ENCODE results near the gene SLC7A8. TPM values are rescaled to one million over a fixed set of nuclear protein-coding genes. Genes with fewer than 3 reads are reported as not detected.

The SLC7A8 gene
- total RNA-seq, 1 experiment from 2014 or later, result 3.8 TPM

- Histone ChIP-seq H3K27me3 (ENCODE audit: low read length) (no peaks in the 10 kb centered on the region), H3K79me2 (ENCODE audit: low read length) (peaks cover 19% of the 10 kb centered on the region), H3K9ac (ENCODE audit: low read length) (no peak overlapping the region), H3K9me3 (ENCODE audit: low read length) (no peaks in the 10 kb centered on the region), H3K4me2 (ENCODE audit: low read length) (no peak overlapping the region), H4K20me1 (ENCODE audit: low read length) (peaks cover 6% of the 10 kb centered on the region), H2AFZ (ENCODE audit: low read length) (no peak overlapping the region), H3K9me2 (replicated peaks; ENCODE audit: low read length) (no peaks in the 10 kb centered on the region), H3K4me3 (ENCODE audit: low read length) (no peak overlapping the region), H3F3A (ENCODE audit: low read length, unreplicated experiment) (no peaks in the 10 kb centered on the region), H3K36me3 (ENCODE audit: low read depth, low read length) (peaks cover 14% of the 10 kb centered on the region), H3K27ac (ENCODE audit: low read length) (no peak overlapping the region), H3K4me1 (ENCODE audit: insufficient read depth, low read length) (peaks cover 2% of the 10 kb centered on the region; the same call in 1 of the 2 replicates)
- ChIA-PET POLR2A (ENCODE audit: unreplicated experiment) (no interaction called here), CTCF (interaction anchor here (0.6 kb wide), 1 partner anchor 110 kb away, joined by 4 read pairs; no protein-coding TSS in a partner anchor)
- no peak for DNase-seq
- intact Hi-C loops (cut with micrococcal nuclease), result no loop called here
- no peak for TF ChIP-seq EZH2 (IDR thresholded peaks at IDR 0.05; ENCODE audit: low read length, unreplicated experiment)
- no peak for TF ChIP-seq CTCF (conservative IDR thresholded peaks at IDR 0.05; ENCODE audit: low read depth, low read length)
- TF ChIP-seq EZH2phosphoT487 (IDR thresholded peaks at IDR 0.05; ENCODE audit: borderline replicate concordance, low read length), result no peak
- no TSS peak for BruUV-seq (replicated peaks)
- ATAC-seq, result no peak
Measured at GRCh38 chr14:23101986-23102625, 81.4 kb downstream of the SLC7A8 start.

- Histone ChIP-seq H3K79me2 (ENCODE audit: low read length) (peaks cover 26% of the 10 kb centered on the region), H3K9me2 (replicated peaks; ENCODE audit: low read length) (no peaks in the 10 kb centered on the region), H3K4me3 (ENCODE audit: low read length) (no peak overlapping the region), H2AFZ (ENCODE audit: low read length) (no peak overlapping the region), H3F3A (ENCODE audit: low read length, unreplicated experiment) (no peaks in the 10 kb centered on the region), H3K9me3 (ENCODE audit: low read length) (no peaks in the 10 kb centered on the region), H3K36me3 (ENCODE audit: low read depth, low read length) (peaks cover 14% of the 10 kb centered on the region), H3K9ac (ENCODE audit: low read length) (no peak overlapping the region), H3K4me2 (ENCODE audit: low read length) (no peak overlapping the region), H3K4me1 (ENCODE audit: insufficient read depth, low read length) (peaks cover 9% of the 10 kb centered on the region), H3K27me3 (ENCODE audit: low read length) (no peaks in the 10 kb centered on the region), H3K27ac (ENCODE audit: low read length) (no peak overlapping the region), H4K20me1 (ENCODE audit: low read length) (peaks cover 11% of the 10 kb centered on the region)
- ChIA-PET POLR2A (ENCODE audit: unreplicated experiment) (no interaction called here), CTCF (no interaction called here)
- no TSS peak for BruUV-seq (replicated peaks)
- intact Hi-C loops (cut with micrococcal nuclease), result no loop called here
- ATAC-seq (no peak), DNase-seq (no peak)
- TF ChIP-seq EZH2 (IDR thresholded peaks at IDR 0.05; ENCODE audit: low read length, unreplicated experiment) (no peak), EZH2phosphoT487 (IDR thresholded peaks at IDR 0.05; ENCODE audit: borderline replicate concordance, low read length) (no peak)
Measured at GRCh38 chr14:23101213-23101970, 82.1 kb downstream of the SLC7A8 start.

GRCh38 chr14:23099212-23099861 lies 84.1 kb downstream of the SLC7A8 start:
- H3K4me1 ChIP-seq (ENCODE audit: insufficient read depth, low read length), result peaks cover 9% of the 10 kb centered on the region

More at GRCh38 chr14:23099212-23099861, 84.1 kb downstream of the SLC7A8 start:
- no peak overlapping the region for H3K9ac ChIP-seq (ENCODE audit: low read length)
- peaks cover 42% of the 10 kb centered on the region for H3K79me2 ChIP-seq (ENCODE audit: low read length)
- H3K4me2 ChIP-seq (ENCODE audit: low read length), result no peak overlapping the region
- ChIA-PET POLR2A (ENCODE audit: unreplicated experiment) (no interaction called here), CTCF (no interaction called here)
- H2AFZ ChIP-seq (ENCODE audit: low read length), result no peak overlapping the region
- H3K9me2 ChIP-seq (replicated peaks; ENCODE audit: low read length), result no peaks in the 10 kb centered on the region
- H3K36me3 ChIP-seq (ENCODE audit: low read depth, low read length), result peaks cover 14% of the 10 kb centered on the region
- intact Hi-C loops (cut with micrococcal nuclease), result no loop called here
- ATAC-seq, result no peak
- no peak for DNase-seq
- H3F3A ChIP-seq (ENCODE audit: low read length, unreplicated experiment), result no peaks in the 10 kb centered on the region
- no peaks in the 10 kb centered on the region for H3K9me3 ChIP-seq (ENCODE audit: low read length)
- TF ChIP-seq EZH2phosphoT487 (IDR thresholded peaks at IDR 0.05; ENCODE audit: borderline replicate concordance, low read length) (no peak), EZH2 (IDR thresholded peaks at IDR 0.05; ENCODE audit: low read length, unreplicated experiment) (no peak), CTCF (conservative IDR thresholded peaks at IDR 0.05; ENCODE audit: low read depth, low read length) (no peak)
- no peak overlapping the region for H3K4me3 ChIP-seq (ENCODE audit: low read length)
- H4K20me1 ChIP-seq (ENCODE audit: low read length), result peaks cover 13% of the 10 kb centered on the region
- no TSS peak for BruUV-seq (replicated peaks)
- no peaks in the 10 kb centered on the region for H3K27me3 ChIP-seq (ENCODE audit: low read length)
- no peak overlapping the region for H3K27ac ChIP-seq (ENCODE audit: low read length)

Measured in PC-3 (cell line).